HEK293 (cell line): Measurements from ENCODE around the gene DSCAML1.

Experiments
- CTCF ChIA-PET: fragments of 350-600 bp; formaldehyde crosslinking; extraction: SDS; loops from one replicate; lab custom pipeline; 2021; ENCODE audit warnings: antibody characterized with exemption; lab: Yijun Ruan, JAX
- POLR2A ChIA-PET: fragments of 300-600 bp; formaldehyde crosslinking; extraction: SDS; loops from one replicate; lab custom pipeline; 2020; ENCODE audit warnings: antibody characterized with exemption, inconsistent platforms; lab: Yijun Ruan, JAX
- H3K27ac ChIP-seq: fragments of 200-500 bp; sonication (Bioruptor generic); 2 replicates; pipeline ENCODE4 v1.5.1; 2014; ENCODE audit warnings: low read depth, low read length, control low read depth, inconsistent platforms; ENCODE audit errors: extremely low read depth
- H3K36me3 ChIP-seq, 2 experiments: fragments of 200-500 bp in 1 of 2; sonication (Bioruptor generic) in 1 of 2; 1 replicate in 1 of 2; 2 replicates in 1 of 2; pipeline ENCODE4 v1.5.1; 2014 to 2017; ENCODE audit warnings: inconsistent platforms in 2 of 2, low read length in 2 of 2; ENCODE audit not compliant: control insufficient read depth in 2 of 2, insufficient read depth in 1 of 2
- H3K4me1 ChIP-seq: fragments of 200-500 bp; sonication (Bioruptor generic); 2 replicates; pipeline ENCODE4 v1.5.1; 2014; ENCODE audit warnings: mild to moderate bottlenecking, low read length, inconsistent platforms; ENCODE audit not compliant: control insufficient read depth, insufficient read depth
- H3K4me3 ChIP-seq: 2 replicates; pipeline ENCODE4 v1.5.1; 2011; ENCODE audit warnings: low read depth, mild to moderate bottlenecking, control low read depth, low read length, moderate library complexity
- H3K9me3 ChIP-seq: fragments of 200-500 bp; sonication (Bioruptor generic); 2 replicates; pipeline ENCODE4 v1.5.1; 2014; ENCODE audit warnings: low read depth, low read length, inconsistent platforms; ENCODE audit not compliant: control insufficient read depth, insufficient read depth
- HOXC10 ChIP-seq: sonication (generic); formaldehyde crosslinking; IDR thresholded peaks from 2 replicates; pipeline ENCODE4 v1.8.1; 2023; ENCODE audit warnings: mild to moderate bottlenecking, missing genetic modification reagents
- KLF10 ChIP-seq: fragments of 450-650 bp; IDR thresholded peaks from 2 replicates; pipeline ENCODE4 v1.5.1; 2018; ENCODE audit warnings: missing biosample characterization, mild to moderate bottlenecking, missing genetic modification characterization
- MYNN ChIP-seq: fragments of 450-650 bp; formaldehyde crosslinking; IDR thresholded peaks from 2 replicates; pipeline ENCODE4 v1.5.1; 2016; ENCODE audit warnings: missing biosample characterization, missing genetic modification characterization, borderline replicate concordance
- SP7 ChIP-seq: fragments of 450-650 bp; formaldehyde crosslinking; IDR thresholded peaks from 2 replicates; pipeline ENCODE4 v1.5.1; 2016; ENCODE audit warnings: missing biosample characterization, missing genetic modification characterization
- ZNF138 ChIP-seq: fragments of 450-650 bp; formaldehyde crosslinking; IDR thresholded peaks from 2 replicates; pipeline ENCODE4 v1.5.1; 2016; ENCODE audit warnings: missing biosample characterization, missing genetic modification characterization, borderline replicate concordance
- ZNF146 ChIP-seq: fragments of 450-650 bp; formaldehyde crosslinking; IDR thresholded peaks from 2 replicates; pipeline ENCODE4 v1.5.1; 2016; ENCODE audit warnings: missing biosample characterization, missing genetic modification characterization
- ZNF169 ChIP-seq: fragments of 450-650 bp; formaldehyde crosslinking; IDR thresholded peaks from 2 replicates; pipeline ENCODE4 v1.5.1; 2016; ENCODE audit warnings: missing biosample characterization, missing genetic modification characterization
- ZNF214 ChIP-seq: fragments of 450-650 bp; formaldehyde crosslinking; IDR thresholded peaks from 2 replicates; pipeline ENCODE4 v1.5.1; 2017; ENCODE audit warnings: missing biosample characterization, mild to moderate bottlenecking, missing genetic modification characterization, borderline replicate concordance
- ZNF221 ChIP-seq: fragments of 450-650 bp; formaldehyde crosslinking; IDR thresholded peaks from 2 replicates; pipeline ENCODE4 v1.5.1; 2017; ENCODE audit warnings: missing biosample characterization, missing genetic modification characterization, borderline replicate concordance
- ZNF24 ChIP-seq: fragments of 450-650 bp; formaldehyde crosslinking; IDR thresholded peaks from 2 replicates; pipeline ENCODE4 v1.5.1; 2016; ENCODE audit warnings: missing biosample characterization, missing genetic modification characterization
- ZNF585B ChIP-seq: fragments of 450-650 bp; formaldehyde crosslinking; IDR thresholded peaks from 2 replicates; pipeline ENCODE4 v1.5.1; 2016; ENCODE audit warnings: missing biosample characterization, missing genetic modification characterization
- ZNF600 ChIP-seq: fragments of 450-650 bp; formaldehyde crosslinking; IDR thresholded peaks from 2 replicates; pipeline ENCODE4 v1.5.1; 2016; ENCODE audit warnings: missing biosample characterization, missing genetic modification characterization
- ZNF791 ChIP-seq: fragments of 450-650 bp; formaldehyde crosslinking; IDR thresholded peaks from 2 replicates; pipeline ENCODE4 v1.5.1; 2016; ENCODE audit warnings: missing biosample characterization, missing genetic modification characterization
- ZNF830 ChIP-seq: fragments of 450-650 bp; IDR thresholded peaks from 2 replicates; pipeline ENCODE4 v1.5.0; 2018; ENCODE audit warnings: missing biosample characterization, missing genetic modification characterization, low read depth, mild to moderate bottlenecking, moderate library complexity
- ZNF837 ChIP-seq: fragments of 450-650 bp; formaldehyde crosslinking; IDR thresholded peaks from 2 replicates; pipeline ENCODE4 v1.5.1; 2016; ENCODE audit warnings: missing biosample characterization, missing genetic modification characterization
- TF ChIP-seq, protein P1 (sequence below): fragments of 450-650 bp; IDR thresholded peaks from 2 replicates; pipeline ENCODE4 v1.5.1; 2018; ENCODE audit warnings: missing biosample characterization, mild to moderate bottlenecking, missing genetic modification characterization
- TF ChIP-seq, protein P2 (sequence below): fragments of 450-650 bp; formaldehyde crosslinking; IDR thresholded peaks from 2 replicates; pipeline ENCODE4 v1.5.1; 2017; ENCODE audit warnings: missing biosample characterization, missing genetic modification characterization
- TF ChIP-seq, protein P3 (sequence below): fragments of 450-650 bp; formaldehyde crosslinking; IDR thresholded peaks from 2 replicates; pipeline ENCODE4 v1.5.0; 2017; ENCODE audit warnings: missing biosample characterization, missing genetic modification characterization, borderline replicate concordance

Gene DSCAML1

DNA sequence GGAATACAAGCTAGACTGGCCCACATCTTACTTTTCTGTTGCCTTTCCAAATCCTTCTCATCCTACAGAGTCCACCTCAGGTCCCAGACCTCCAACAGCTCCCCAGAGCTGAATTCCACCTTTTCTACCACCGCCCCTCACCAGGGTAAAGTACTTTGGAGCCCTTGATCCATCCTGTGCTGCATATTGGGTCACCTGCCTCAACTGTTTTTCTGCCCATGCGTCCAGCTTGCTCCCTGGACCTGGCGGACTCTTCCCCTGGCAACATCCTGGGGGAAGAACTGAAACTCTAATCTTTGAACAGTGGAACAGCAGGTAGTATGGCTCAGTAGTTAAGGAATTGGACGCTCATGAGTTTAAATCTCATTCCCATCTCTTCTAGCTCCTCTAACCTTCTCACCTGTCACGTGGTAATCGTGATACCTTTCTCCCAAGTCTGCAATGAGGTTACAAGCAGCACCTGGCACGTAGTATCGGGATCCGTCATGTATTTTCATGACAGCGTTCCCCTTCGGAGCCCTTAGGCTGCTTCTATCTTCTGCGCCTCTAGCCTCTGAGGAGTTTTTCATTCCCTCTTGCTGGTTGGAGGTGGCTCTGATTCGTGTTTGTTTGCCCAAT, 371.2 kb downstream of the DSCAML1 start (continued):
- no peak for TF ChIP-seq KLF10 (tag by site-specific recombination)
- no peak for TF ChIP-seq HOXC10 (CRISPR knock-in tag)

DNA sequence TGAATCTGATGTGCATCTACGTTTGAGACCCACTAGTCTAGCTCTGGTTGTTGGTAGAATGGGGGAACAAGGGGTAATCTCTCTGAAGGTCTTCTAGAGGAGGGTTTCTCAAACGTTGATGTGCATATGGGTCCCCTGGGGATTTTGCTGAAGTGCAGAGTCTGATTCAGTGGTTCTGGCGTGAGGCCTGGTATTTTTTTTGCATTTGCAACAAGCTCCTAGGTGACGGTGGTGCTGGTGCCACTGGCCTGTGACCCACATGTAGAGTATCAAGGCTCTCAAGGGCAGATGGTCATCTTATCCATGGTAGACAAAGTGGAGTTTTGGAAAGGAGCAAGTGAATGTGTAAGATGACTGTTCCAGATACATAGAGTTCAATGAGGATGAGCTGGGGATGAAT, 372.2 kb downstream of the DSCAML1 start:
- no peaks in the 10 kb centered on the region for H3K4me1 ChIP-seq
- ChIA-PET CTCF (interaction anchor here (0.6 to 4.9 kb wide), 15 partner anchors 9 to 629 kb away, joined by 3 to 113 read pairs (median 6); no protein-coding TSS in a partner anchor), POLR2A (no interaction called here)
- no peak overlapping the region for H3K27ac ChIP-seq
- no peak overlapping the region for H3K4me3 ChIP-seq
- no peaks in the 10 kb centered on the region for H3K9me3 ChIP-seq
- no peaks in the 10 kb centered on the region for H3K36me3 ChIP-seq
- TF ChIP-seq ZNF138 (tag by site-specific recombination) (no peak), SP7 (tag by site-specific recombination) (no peak), ZNF600 (no peak), ZNF24 (tag by site-specific recombination) (no peak), ZNF221 (tag by site-specific recombination) (no peak), MYNN (no peak), ZNF837 (tag by site-specific recombination) (no peak), ZNF585B (tag by site-specific recombination) (no peak), ZNF791 (tag by site-specific recombination) (no peak), ZNF146 (no peak), ZNF830 (no peak), ZNF214 (tag by site-specific recombination) (no peak), ZNF169 (tag by site-specific recombination) (no peak)
- TF ChIP-seq, protein P1, sequence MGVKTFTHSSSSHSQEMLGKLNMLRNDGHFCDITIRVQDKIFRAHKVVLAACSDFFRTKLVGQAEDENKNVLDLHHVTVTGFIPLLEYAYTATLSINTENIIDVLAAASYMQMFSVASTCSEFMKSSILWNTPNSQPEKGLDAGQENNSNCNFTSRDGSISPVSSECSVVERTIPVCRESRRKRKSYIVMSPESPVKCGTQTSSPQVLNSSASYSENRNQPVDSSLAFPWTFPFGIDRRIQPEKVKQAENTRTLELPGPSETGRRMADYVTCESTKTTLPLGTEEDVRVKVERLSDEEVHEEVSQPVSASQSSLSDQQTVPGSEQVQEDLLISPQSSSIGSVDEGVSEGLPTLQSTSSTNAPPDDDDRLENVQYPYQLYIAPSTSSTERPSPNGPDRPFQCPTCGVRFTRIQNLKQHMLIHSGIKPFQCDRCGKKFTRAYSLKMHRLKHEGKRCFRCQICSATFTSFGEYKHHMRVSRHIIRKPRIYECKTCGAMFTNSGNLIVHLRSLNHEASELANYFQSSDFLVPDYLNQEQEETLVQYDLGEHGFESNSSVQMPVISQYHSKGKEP (tag by site-specific recombination): no peak
- TF ChIP-seq, protein P2, sequence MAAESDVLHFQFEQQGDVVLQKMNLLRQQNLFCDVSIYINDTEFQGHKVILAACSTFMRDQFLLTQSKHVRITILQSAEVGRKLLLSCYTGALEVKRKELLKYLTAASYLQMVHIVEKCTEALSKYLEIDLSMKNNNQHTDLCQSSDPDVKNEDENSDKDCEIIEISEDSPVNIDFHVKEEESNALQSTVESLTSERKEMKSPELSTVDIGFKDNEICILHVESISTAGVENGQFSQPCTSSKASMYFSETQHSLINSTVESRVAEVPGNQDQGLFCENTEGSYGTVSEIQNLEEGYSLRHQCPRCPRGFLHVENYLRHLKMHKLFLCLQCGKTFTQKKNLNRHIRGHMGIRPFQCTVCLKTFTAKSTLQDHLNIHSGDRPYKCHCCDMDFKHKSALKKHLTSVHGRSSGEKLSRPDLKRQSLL: no peak

DNA sequence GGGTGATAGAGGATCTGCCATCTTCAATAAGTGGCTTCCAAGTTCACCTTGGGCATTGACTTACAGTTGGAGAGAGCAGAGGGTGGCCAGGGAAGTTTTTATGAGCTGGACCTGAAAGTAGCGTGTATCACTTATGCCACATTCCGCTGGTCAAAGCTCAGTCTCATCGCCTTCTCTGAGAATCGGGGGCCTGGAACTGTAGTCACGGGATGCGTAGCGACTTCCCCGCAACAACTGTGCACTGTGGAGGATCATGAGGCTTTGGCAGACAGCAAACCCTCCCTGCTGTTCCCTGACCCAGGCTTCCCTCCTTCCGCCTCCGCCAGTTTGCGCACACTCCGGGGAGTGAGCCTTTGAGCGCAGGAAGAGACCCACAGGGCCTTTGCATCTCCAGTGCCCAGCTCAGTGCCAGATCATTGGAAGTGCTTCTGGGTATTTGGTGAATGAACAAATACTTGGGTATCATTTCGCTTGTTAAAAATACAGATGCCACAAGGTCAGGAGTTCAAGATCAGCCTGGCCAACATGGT, 373.9 kb downstream of the DSCAML1 start:
- Histone ChIP-seq H3K4me1 (no peaks in the 10 kb centered on the region), H3K4me3 (no peak overlapping the region), H3K36me3 (no peaks in the 10 kb centered on the region), H3K9me3 (no peaks in the 10 kb centered on the region), H3K27ac (no peak overlapping the region)
- POLR2A ChIA-PET: no interaction called here
- TF ChIP-seq, protein P3, sequence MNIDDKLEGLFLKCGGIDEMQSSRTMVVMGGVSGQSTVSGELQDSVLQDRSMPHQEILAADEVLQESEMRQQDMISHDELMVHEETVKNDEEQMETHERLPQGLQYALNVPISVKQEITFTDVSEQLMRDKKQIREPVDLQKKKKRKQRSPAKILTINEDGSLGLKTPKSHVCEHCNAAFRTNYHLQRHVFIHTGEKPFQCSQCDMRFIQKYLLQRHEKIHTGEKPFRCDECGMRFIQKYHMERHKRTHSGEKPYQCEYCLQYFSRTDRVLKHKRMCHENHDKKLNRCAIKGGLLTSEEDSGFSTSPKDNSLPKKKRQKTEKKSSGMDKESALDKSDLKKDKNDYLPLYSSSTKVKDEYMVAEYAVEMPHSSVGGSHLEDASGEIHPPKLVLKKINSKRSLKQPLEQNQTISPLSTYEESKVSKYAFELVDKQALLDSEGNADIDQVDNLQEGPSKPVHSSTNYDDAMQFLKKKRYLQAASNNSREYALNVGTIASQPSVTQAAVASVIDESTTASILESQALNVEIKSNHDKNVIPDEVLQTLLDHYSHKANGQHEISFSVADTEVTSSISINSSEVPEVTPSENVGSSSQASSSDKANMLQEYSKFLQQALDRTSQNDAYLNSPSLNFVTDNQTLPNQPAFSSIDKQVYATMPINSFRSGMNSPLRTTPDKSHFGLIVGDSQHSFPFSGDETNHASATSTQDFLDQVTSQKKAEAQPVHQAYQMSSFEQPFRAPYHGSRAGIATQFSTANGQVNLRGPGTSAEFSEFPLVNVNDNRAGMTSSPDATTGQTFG (tag by site-specific recombination): no peak
- CTCF ChIA-PET: interaction anchor here (0.7 to 1.4 kb wide), 3 partner anchors 173 to 520 kb away, joined by 3 to 4 read pairs (median 3); no protein-coding TSS in a partner anchor
